Activated CD8-positive, alpha-beta memory T cell treated with anti-CD3 and anti-CD28 coated beads for 24 hours (primary cell): ENCODE data around the gene ZC3H13.
"Not testable (repeated sequence)": the region's sequence is repeated elsewhere in the genome, so short reads cannot be mapped to it uniquely, and the experiment has no call there.

ENCODE experiments used
- DNase-seq: peaks from one replicate; pipeline ENCODE4 v3.0.0-alpha.2; 2020

Gene ZC3H13

DNA sequence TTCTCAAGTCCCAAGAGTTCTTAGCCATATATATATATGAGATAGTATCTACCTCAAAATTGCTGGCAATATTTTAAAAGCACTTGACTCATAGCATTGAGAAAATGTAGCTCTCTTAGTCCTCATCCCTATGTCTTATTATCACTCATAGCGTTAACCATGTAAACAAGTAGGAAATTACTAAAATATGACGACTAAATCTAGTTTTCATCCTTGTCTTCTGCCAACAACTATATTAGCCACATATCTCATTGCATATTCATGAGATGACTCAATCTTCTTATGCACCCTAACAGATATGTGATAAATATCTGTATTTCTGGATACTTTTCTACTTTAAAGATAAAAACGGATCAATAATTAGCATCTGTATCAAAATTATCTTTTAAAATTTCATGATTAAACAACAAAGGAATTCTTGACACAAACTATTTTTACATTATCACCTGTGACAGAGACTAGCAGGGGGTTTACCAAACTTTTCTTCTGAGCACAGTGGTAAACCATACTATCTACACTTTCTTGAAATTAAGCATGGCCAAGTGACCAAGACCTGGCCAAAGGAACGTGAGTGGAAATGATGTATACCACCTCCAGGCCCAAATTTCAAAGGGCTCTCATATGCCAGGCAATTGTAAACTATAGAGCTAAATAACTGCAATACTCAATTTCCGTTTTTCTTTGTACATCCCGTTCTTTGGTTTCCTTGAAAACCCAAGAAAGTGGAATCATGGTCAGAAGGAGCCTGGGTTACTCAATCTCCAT is 45.7 kb downstream of the ZC3H13 start:
- DNase-seq = no peak

DNA sequence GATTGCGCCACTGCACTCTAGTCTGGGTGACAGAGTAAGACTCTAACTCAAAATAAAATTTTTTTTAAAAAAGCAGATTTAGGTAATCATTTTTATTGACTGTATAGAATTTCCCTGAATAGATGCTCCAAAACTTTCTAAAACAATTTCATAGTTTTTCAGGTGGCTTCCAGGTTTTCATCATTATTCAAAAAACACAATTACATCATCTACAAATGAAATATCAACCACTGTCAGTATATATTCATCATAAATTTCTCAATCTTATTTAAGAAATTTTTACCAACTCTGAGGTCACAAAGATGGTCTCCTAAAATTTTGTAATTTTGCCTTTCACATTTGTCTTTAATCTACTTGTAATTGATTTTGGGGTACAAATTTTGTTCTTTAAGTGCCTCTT is 48.1 kb downstream of the ZC3H13 start:
- no peak for DNase-seq

DNA sequence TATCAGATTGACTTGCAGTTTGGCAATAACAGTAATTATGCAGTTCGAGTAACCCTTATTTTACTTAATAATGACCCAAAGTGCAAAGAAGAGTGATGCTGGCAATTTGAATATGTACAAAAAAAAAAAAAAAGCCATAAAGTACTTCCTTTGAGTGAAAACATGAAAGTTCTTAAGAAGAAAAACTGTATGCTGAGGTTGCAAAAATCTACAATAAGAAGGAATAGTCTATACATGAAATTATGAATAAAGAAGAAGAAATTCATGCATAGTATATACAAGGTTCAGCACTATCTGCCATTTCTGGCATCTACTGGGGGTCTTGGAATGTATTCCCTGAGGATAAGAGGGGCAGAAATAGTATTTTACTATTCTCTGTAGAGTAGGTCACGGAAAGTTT is 55.9 kb downstream of the ZC3H13 start:
- no peak for DNase-seq

DNA sequence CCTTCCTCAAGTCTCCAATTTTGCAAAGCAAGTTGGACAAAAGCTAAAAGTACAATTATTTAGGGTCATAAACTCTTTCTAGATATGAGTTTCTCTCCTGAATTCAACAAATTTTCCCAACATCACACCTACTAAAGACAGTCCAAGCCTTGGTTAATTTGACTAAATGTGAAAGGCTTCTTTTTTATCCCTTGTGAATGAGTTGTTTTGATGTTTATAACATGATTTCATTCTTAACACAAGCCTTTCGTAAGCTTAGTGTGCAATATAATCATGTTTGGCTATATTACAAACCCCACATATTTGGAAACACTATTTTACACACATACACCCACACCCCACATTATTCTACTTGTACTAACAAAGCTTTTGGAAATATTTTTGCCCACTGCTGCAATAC is 57.3 kb downstream of the ZC3H13 start:
- no peak for DNase-seq

DNA sequence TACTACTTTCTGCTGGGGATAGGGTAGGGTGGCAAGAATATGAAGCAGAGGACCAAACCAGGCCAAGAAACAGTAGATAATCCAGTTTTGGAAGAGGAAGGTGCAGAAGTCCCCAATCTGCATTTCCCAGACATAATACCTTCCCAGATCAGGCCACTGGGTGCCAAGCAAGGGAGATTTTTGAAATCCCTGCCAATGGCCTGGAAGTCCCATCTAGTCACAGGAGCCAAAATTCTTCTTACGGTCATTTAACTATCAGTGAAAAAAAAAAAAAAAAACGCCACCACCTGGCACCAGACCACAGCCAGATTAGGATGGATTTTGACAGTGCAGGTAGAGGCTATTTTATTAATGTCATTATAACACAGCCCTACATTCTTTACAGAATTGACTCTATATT is 57.8 kb downstream of the ZC3H13 start:
- DNase-seq = no peak

DNA sequence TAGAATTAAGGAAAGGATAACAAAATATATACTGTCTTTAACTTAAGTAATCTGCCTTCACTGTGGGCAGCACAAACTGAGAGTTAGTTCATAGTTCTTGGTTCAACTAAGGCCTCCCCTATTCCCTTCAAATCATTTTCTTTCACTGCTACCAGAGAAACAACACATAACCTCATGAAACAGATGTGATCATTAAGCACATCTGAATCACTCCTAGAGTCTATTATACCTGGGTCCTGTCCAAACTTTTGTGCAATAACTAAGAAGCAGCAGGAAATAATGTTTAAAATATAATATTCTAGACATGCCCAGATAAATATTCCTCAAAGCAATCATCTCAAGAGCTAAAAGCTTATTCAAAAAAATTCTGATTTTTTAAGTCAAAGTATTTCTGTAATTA is 62.9 kb downstream of the ZC3H13 start:
- DNase-seq = no peak

DNA sequence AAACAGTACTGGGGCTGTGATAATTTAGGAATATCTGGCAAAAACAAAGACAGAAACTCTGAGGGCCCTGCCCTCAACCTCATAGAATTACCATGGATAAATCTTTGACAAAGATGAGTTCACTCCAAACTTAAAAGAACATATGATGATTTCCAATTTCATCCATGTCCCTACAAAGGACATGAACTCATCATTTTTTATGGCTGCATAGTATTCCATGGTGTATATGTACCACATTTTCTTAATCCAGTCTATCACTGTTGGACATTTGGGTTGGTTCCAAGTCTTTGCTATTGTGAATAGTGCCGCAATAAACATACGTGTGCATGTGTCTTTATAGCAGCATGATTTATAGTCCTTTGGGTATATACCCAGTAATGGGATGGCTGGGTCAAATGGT is 71.4 kb downstream of the ZC3H13 start:
- not testable (repeated sequence) for DNase-seq

DNA sequence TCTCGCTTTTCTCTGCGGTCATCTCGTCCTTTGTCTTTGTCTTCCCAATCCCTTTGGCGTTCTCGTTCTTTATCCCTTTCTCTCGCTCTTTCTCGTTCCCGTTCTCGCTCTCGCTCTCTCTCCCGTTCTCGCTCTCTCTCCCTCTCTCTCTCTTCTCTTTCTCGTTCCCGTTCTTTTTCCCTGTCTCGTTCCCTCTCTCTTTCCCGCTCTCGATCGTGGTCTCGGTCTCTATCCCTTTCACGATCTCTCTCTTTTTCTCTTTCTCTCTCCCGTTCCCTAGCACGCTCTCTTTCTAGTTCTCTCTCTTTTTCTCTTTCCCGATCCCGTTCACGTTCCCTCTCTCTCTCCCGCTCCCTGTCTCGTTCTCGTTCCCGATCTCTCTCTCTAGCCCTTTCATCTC is 77.2 kb downstream of the ZC3H13 start:
- DNase-seq = no peak

DNA sequence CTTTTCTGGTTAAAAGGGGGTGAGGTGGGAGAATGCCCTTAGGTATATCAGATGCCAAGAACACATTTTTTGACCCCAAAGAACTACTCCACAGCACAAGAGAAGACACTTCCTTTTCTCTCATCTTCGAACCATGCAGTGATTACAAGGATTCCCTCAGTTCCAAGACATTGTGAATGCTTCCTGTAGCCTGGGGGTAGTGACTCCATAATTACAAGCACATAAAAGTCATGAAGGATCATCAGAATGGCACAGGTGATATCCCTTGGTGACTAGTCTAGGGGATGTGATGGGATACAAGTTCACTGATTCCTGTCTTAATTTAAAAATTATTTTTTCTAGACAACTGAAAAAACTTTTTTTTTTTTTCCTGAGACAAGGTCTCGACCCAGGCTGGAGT is 78.0 kb downstream of the ZC3H13 start:
- DNase-seq = no peak

DNA sequence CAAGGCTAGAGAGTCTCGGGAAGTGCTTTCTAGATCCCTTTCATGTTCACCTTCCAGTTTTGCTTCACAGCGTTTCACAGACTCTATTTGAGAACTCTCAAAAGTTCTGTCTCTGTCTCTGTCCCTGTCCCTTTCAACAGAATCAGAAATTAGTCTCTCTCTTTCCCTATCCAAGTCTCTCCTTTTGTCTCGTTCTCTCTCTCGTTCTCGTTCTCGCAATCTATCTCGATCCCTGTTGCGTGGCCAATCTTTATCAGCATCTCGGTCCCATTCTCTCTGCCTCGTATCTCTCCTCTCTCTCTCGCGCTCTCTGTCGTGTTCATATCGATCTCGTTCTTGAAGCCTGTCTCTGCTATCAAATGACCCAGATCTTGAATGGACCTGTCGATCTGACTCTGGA is 85.0 kb downstream of the ZC3H13 start:
- DNase-seq = no peak

DNA sequence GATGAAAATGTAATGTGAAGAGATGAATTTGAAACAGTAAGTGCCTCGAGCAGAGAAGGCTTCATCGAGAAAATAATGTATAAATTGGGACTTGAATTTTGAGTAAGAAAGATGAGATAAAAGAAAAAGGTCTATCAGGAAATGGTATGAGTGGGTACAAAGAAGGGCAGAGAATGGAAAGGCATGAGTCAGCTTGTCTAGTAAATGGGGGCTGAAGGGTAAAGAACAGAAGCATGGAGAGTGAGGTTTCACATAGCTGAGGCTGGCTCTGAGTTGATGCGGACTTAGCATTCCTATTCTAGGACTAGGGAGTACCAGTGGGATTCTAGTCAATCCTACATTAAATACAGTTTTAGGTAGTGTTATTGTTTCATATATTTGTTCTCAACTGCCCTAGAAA is 85.8 kb downstream of the ZC3H13 start:
- DNase-seq = no peak

DNA sequence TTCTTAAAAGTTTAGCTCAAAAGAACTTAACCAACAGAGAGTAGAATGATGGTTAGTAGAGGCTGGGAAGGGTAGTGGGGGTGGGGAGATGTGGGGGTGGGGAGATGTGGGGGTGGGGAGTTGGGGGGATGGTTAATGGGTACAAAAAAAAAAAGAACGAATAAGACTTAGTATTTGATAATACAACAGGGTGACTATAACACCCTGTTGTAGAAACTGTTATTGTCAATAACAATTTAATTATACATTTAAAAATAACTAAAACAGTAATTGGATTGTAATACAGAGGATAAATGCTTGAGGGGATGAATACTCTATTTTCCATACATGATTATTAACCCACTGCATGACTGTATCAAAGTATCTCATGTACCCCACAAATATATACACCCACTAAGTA is 91.1 kb downstream of the ZC3H13 start:
- no peak for DNase-seq

DNA sequence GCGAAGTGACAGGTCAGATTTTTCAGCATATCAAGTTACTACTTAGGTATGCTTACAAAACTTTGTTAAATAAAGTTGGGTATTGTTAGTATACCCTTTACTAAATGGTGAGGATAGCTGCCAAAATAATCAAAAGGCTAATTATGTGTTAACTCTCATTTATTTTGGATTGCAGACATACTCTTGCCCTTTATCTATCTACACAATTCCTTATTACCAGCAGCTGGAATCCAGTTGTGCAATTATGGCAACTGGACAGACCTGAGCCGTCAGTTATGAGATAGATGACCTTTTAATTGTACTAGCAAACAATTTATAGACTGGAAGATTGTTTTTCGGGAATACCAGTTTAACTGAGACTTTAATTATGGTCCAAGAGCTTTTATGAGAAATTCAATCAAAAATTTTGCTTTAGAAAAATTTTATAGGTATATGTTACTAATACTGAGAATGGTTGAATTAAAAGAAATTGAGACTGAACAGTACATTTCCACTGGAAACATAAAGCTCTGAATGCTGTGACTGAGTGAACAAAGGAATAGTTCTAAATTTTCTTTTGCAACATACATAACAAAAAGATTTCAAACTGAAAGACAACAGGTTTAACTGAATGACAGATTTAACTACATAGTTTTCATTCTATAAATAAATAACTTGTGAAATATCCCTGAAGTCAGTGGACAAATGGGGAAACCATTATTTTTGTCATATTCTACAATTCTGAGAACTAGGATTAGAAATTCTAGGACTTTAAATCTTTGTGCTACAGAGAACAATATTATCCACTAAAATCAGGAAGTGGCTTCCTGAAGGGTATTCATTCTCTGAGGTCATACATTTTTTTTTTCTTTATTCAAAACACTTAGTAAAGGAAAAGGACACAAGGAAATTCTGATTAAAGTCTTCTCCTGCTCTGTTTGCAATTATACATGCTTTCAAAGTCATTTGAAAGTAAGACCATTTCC is 97.4 kb downstream of the ZC3H13 start:
- no peak for DNase-seq

DNA sequence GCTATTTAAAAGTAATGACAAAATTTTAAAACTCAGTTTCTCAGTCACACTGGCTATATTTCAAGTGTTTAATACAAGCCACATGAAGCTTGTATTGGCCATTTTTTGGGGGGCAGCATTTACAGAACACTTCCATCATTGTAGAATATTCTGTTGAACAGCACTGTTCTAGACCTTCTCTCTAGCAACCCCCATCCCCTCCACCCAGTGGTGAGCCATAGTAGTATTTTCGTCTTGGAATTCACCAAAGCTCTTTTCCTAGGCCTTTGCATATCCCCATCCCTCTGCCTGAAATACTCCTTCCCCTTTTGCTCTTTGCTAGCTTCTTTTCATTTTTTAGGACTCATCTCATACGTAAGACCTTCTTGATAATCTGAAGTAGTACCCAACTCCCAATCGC is 99.5 kb downstream of the ZC3H13 start:
- DNase-seq = no peak

DNA sequence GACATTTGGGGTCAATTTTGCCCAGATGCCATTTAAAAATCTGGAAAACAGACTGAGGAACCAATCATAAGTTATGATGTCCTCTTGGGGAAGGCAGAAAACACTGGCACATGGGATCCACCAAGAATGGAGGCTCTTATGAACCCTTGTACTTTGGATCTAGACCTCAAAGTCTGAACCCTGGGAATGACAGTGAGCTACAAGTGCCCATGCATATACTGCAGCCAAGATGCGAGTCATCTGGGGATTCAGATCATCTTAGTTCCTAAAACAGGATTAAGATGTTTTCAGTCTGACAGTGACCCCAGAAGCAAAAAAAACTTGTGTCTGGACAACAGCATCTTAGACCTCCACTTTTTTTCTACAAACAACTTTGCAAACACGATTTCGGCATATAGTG is 100.8 kb downstream of the ZC3H13 start:
- no peak for DNase-seq

DNA sequence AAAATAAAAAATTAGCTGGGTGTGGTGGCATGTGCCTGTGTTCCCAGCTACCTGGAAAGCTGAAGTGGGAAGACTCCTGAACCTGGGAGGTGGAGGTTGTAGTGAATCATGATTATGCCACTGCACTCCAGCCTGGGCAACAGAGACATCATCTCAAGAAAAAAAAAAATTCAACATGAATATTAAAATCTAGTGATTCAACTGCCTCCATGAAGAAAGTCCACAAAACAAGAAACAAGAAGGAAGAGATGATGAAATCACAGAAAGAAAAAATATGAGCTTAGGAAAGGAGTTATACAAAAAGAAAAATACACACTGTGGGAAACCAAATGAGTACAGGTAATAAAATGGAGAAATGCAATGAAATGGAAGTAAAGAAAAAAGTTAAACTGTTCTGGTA is 101.4 kb downstream of the ZC3H13 start:
- DNase-seq = no peak

DNA sequence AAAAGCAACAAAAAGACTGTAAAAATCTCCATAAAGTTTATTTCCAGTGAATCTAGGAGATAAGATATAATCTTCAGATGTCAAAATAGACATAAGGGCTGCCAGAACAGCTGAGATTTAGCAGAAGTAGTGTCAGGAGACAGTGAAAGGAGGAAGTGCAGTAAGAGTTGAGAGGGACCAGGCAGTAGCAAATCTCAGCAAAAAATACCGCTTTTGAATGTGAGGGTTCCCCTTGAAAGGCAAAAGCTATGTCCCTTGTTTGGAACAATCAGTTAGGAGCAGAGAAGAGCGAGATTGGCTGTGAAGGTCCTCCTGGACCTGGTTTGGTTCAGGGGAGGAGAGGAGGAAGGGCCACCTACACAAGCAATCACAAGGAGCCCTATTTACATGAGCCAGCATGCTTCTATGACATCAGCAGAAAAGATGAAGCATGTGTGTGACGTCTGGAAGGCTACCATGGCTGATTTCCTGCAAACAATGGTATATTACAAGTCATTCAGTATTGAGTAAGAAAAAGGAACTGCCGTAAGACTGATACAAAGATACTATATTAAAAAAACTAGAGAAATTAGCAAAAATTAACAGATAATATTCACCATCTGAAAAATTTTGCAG is 102.1 kb downstream of the ZC3H13 start:
- no peak for DNase-seq

DNA sequence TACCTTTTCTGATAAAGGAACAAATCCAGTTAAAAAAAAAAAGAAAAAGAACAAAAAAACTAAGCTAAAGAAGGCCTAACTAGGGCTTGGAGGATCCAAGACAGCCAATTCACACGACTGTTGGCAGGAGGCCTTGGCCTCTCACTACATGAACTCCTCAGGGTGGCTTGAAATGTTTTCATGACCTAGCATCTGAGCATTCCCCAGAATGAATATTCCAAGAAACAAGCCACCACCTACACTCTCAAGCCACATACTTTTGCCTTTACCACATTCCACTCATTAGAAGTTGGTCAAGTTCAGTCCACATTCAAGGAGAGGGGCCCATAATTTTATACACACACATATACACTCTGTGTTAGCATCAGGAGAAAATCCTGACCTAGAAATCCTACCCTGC is 103.4 kb downstream of the ZC3H13 start:
- no peak for DNase-seq

DNA sequence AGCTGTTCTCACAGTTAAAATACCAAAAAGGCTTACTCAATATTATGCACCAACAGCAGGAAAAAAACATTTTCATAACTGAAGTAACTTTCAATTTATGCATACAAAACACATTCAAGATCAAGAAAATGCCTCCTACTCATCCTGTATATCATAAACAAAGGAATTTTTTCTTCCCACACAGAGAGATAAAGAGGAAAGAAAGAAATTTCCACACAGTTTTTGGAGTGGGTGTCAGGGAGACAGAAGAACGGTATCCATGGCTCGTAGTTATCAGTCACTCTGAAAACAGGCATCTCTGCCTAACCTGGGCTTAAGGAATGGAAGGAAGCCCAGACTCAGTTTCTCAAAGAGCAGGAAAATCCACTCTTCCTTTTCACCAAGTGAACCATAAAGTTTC is 108.6 kb downstream of the ZC3H13 start:
- no peak for DNase-seq

DNA sequence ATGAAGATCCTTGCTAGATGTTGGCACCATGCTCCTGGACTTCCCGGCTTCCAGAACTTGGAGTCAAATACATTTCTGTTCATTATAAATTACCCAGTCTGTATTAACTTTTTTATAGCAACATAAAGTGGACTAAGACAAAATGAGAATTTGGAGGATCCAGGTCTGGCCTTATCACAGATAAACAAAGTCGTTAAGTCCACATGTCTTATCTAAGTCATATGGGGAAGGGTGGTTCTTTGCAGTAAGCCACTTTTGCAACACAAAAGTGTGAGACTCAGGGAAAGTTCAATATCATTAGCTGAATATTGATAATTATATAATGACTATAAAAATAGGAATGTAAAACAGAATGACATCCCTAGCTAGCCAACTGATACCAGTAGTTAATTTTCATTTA is 109.4 kb downstream of the ZC3H13 start:
- no peak for DNase-seq

DNA sequence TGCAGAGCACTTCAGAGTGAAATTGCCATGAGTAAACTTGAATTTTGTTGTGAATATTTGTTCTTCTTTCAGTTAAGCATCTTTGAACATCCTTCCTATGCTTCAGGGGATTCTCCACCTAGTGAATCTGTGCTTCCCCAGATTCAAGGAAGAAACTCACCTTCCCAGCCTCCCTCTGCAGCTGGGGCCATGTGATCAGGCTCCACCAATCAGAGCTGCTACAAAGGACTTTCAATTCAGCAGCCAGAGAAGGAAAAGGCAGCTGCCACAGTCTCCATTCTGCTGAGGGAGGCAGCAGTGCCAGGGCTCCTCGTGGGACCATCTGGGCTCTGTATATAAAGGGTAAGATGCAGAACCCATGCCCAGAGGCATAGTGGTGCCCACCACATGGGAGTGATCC is 111.3 kb downstream of the ZC3H13 start:
- no peak for DNase-seq

DNA sequence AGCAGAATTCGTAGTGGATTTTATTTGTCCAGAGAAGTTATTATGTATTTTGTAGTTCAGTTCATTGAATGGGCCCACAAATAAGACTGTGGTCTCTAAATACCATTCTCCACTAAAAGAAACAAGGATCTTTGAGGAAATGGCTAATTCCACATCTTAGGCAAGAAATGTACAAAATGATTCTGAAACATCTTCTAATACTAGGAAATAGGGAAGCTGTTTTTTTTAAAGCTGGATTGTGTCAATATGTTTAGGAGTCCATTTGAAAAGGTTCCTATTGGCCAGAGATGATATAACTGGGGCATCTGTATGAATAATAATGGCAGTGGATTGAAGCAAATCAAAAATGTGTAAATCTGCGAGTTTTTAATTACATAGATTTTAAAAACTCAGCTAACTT is 112.5 kb downstream of the ZC3H13 start:
- no peak for DNase-seq

DNA sequence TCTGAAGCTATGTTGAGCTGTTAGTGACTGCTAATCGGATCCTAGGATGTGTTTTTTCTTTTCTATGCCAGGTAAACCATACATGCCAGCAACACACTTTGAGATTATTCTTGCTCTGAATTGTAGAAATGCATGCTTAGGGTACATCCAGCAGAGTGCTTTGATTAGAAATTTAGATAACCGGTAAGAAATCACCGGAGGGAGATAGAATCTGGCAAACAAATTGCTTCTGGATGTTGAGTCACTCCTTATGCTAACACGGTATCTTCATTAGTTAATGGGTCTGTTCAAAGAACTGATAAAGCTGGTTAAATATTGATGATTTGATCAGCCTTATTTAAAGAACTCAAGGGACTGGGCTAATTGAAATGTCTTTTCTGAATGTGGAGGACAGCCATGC is 115.9 kb downstream of the ZC3H13 start:
- DNase-seq = no peak

DNA sequence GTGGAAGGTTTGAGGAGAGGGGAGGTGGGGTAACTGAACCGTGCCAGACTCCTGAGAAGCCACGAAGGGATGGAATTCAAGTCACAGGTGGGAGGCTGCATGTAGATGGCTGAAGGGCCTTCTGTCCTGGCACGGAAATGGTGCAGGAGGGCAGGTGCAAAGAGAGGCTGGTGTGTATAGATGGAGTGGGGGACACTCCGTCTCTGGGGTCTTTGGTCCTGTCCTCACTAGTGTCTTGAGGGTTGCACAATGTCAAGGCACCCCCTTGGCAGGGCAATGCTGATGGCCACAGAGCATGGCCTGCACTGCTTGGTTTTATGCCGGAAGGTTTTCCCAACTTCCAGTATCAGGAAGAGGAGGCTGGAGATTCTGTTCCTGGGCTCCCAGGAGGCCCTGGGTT is 118.3 kb downstream of the ZC3H13 start:
- DNase-seq = no peak
